Adrenal gland (tissue), 5 donors: Measurements from ENCODE around the gene TMCC1.

Source experiments
- CTCF ChIP-seq, 6 experiments: fragments of 450-650 bp in 4 of 6; fragments of 200-600 bp in 2 of 6; sonication (generic) in 1 of 6; IDR thresholded peaks; 1 replicate in 5 of 6; 2 replicates in 1 of 6; pipeline versions ENCODE4 v1.5.1 to v1.8.0; 2016 to 2021; ENCODE audit warnings: antibody characterized with exemption in 6 of 6, mild to moderate bottlenecking in 2 of 6, moderate library complexity in 1 of 6
- POLR2A ChIP-seq, 2 donors: fragments of 450-650 bp; IDR thresholded peaks; one replicate each; pipeline ENCODE4 v1.6.1; 2017; ENCODE audit warnings: antibody characterized with exemption in 2 of 2, mild to moderate bottlenecking in 2 of 2, moderate library complexity in 1 of 2
- donor health status: DM: no; HTN: no; CAD: no.

GRCh38 chr3:129656659-129657247, 236.8 kb downstream of the TMCC1 start:
- TF ChIP-seq POLR2A (IDR thresholded peaks at IDR 0.05) (no peak), CTCF (IDR thresholded peaks at IDR 0.05) (no peak)
